ENCODE data around the gene HES6.

The HES6 gene

GRCh38 chr2:238263204-238264071, 23.6 kb upstream of the HES6 start:
- Mint-ChIP-seq H3K4me1 (ENCODE audit: low read depth) (no peaks in the 10 kb centered on the region), H3K27ac (no peak overlapping the region), H3K9me3 (ENCODE audit: low read depth) (no peaks in the 10 kb centered on the region), H3K36me3 (peaks cover 4% of the 10 kb centered on the region), H3K27me3 (no peaks in the 10 kb centered on the region), H3K4me3 (no peak overlapping the region)

GRCh38 chr2:238262496-238263122, 22.8 kb upstream of the HES6 start:
- no peak overlapping the region for H3K4me3 Mint-ChIP-seq
- H3K9me3 Mint-ChIP-seq (ENCODE audit: low read depth): no peaks in the 10 kb centered on the region
- H3K27me3 Mint-ChIP-seq: no peaks in the 10 kb centered on the region
- H3K36me3 Mint-ChIP-seq: peaks cover 4% of the 10 kb centered on the region
- no peaks in the 10 kb centered on the region for H3K4me1 Mint-ChIP-seq (ENCODE audit: low read depth)
- H3K27ac Mint-ChIP-seq: no peak overlapping the region

- Mint-ChIP-seq H3K4me3 (no peak overlapping the region), H3K9me3 (ENCODE audit: low read depth) (no peaks in the 10 kb centered on the region), H3K36me3 (peaks cover 2% of the 10 kb centered on the region), H3K27ac (peak overlapping the region; percentile 16), H3K27me3 (no peaks in the 10 kb centered on the region), H3K4me1 (ENCODE audit: low read depth) (no peaks in the 10 kb centered on the region)
Measured at GRCh38 chr2:238261718-238262375, 22.0 kb upstream of the HES6 start.

- no peaks in the 10 kb centered on the region for H3K27me3 Mint-ChIP-seq
- no peaks in the 10 kb centered on the region for H3K4me1 Mint-ChIP-seq (ENCODE audit: low read depth)
- no peak overlapping the region for H3K4me3 Mint-ChIP-seq
- no peaks in the 10 kb centered on the region for H3K9me3 Mint-ChIP-seq (ENCODE audit: low read depth)
- peaks cover 2% of the 10 kb centered on the region for H3K36me3 Mint-ChIP-seq
- H3K27ac Mint-ChIP-seq: no peak overlapping the region
Measured at GRCh38 chr2:238260883-238261282, 21.0 kb upstream of the HES6 start.

DNA sequence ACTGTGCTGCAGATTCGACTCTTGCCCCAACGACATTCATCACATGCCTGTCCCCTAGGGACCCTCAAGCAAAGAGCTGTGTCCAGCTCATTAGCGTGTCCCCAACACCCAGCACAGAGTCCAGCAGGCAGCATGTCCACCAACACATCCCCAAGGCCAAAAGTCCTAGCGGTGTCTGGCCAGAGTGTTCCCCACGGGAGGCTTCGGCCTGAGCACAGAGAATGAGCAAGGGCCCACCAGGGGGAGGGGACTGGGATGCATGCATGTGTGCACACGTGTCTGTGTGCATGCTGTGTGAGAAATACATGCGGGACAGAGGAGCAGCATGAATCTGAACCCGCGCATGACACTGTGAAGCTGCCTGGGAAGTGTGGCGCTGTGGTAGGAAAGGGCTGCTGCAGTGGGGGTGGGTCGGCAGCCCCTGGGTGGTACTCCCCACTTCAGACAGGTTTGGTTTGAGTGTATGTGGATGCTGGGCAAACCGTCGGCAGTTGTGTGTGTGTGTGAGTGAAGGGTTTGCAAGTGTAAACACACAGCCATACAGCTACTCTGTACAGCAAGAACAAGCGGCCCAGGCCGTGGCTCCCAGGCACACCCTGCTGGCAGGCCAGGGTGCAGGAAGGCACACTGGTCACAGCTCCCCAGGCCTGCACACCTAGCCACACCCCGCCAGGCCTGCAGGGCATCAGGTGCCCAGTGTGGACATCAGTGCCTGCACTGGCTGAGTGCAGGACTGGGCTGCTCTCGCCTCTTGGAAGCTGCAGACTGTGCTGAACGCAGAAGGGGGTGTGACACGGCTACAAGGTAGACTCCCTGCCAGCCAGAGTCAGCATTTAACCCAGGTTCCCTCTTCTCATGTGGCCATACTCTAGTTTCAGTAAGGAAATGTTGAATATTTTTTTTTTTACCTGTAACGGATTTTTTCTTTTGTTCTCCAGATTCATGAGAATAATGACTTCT, 19.5 kb upstream of the HES6 start:
- Mint-ChIP-seq H3K9me3 (ENCODE audit: low read depth) (no peaks in the 10 kb centered on the region), H3K27ac (no peak overlapping the region), H3K36me3 (peaks cover 6% of the 10 kb centered on the region), H3K4me3 (no peak overlapping the region), H3K4me1 (ENCODE audit: low read depth) (no peaks in the 10 kb centered on the region), H3K27me3 (no peaks in the 10 kb centered on the region)

DNA sequence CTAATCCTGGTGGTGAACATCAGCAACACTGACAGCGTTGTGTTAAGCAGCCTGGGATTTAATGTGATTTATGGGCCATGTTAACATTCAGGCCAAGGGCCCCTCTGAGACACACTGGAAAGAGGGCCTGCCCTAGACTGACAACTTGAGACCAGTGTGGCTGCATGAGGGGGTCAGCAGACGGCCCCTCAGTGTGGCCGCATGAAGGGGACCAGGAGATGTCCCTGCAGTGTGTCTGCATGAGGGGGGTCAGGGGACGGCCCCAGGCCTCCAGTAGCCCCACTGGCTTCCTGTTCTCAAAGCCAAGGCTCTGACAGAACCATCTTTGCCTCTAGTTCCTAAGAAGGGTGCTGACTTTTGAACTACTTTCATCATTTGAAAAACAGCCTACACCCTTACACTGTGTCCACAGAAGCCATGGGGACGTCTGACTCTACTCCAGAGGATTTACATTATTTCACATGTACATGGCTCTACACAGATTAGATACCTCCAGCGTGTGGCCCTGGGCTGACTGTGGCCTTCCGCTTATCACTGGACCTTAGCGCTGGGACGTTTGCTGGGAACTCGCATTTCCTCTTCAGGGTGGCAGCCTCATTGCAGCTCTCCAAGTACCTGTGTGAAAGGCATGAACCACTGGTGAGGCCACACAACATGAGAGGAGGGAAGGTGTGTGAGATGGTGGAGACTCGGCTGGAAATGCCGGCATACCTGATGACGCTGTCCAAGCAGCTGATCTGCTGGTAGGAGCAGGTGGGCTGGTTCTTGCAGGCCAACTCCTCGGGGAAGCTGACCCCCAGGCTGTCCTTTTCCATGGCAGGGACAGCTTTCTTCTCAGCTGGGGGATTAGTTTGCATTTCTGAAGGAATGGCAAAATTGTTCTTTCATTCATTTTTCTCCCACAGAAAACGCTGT, 18.2 kb upstream of the HES6 start:
- H3K9me3 Mint-ChIP-seq (ENCODE audit: low read depth): no peaks in the 10 kb centered on the region
- no peaks in the 10 kb centered on the region for H3K4me1 Mint-ChIP-seq (ENCODE audit: low read depth)
- peaks cover 6% of the 10 kb centered on the region for H3K36me3 Mint-ChIP-seq
- H3K27ac Mint-ChIP-seq: no peak overlapping the region
- H3K4me3 Mint-ChIP-seq: no peak overlapping the region
- H3K27me3 Mint-ChIP-seq: no peaks in the 10 kb centered on the region

GRCh38 chr2:238256594-238257104, 16.8 kb upstream of the HES6 start:
- H3K27me3 Mint-ChIP-seq: no peaks in the 10 kb centered on the region
- H3K9me3 Mint-ChIP-seq (ENCODE audit: low read depth): no peaks in the 10 kb centered on the region
- no peak overlapping the region for H3K4me3 Mint-ChIP-seq
- H3K27ac Mint-ChIP-seq: no peak overlapping the region
- H3K4me1 Mint-ChIP-seq (ENCODE audit: low read depth): no peaks in the 10 kb centered on the region
- H3K36me3 Mint-ChIP-seq: peaks cover 6% of the 10 kb centered on the region

GRCh38 chr2:238256111-238256510, 16.3 kb upstream of the HES6 start:
- Mint-ChIP-seq H3K27me3 (no peaks in the 10 kb centered on the region), H3K9me3 (ENCODE audit: low read depth) (no peaks in the 10 kb centered on the region), H3K4me1 (ENCODE audit: low read depth) (no peaks in the 10 kb centered on the region), H3K27ac (no peak overlapping the region), H3K4me3 (no peak overlapping the region), H3K36me3 (peaks cover 6% of the 10 kb centered on the region)

DNA sequence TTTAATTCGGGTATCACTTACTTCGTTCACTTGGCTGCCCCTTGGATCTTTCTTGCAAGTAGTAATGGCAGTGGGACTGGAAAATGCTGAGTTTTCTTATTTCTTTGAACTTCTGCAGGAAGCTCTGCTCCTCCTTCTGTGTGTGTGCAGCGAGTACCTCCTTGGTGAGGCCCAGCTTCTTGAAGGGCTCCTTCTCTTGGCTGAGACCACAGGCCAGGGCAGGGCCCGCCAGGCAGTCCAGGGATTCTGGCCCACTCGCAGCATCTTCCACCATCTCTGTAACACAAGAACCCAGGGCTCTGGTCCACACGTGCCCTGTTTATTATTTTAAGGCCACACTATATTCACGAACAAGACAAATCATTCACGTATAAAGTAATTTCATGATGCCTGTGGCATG, 15.8 kb upstream of the HES6 start:
- no peak overlapping the region for H3K4me3 Mint-ChIP-seq
- no peaks in the 10 kb centered on the region for H3K4me1 Mint-ChIP-seq (ENCODE audit: low read depth)
- no peak overlapping the region for H3K27ac Mint-ChIP-seq
- no peaks in the 10 kb centered on the region for H3K27me3 Mint-ChIP-seq
- H3K36me3 Mint-ChIP-seq: peaks cover 6% of the 10 kb centered on the region
- H3K9me3 Mint-ChIP-seq (ENCODE audit: low read depth): no peaks in the 10 kb centered on the region

- Mint-ChIP-seq H3K27ac (no peak overlapping the region), H3K4me3 (no peak overlapping the region), H3K9me3 (ENCODE audit: low read depth) (no peaks in the 10 kb centered on the region), H3K27me3 (no peaks in the 10 kb centered on the region), H3K36me3 (peaks cover 6% of the 10 kb centered on the region), H3K4me1 (ENCODE audit: low read depth) (no peaks in the 10 kb centered on the region)
Measured at GRCh38 chr2:238255151-238255551, 15.3 kb upstream of the HES6 start.

- Mint-ChIP-seq H3K27me3 (no peaks in the 10 kb centered on the region), H3K4me1 (ENCODE audit: low read depth) (no peaks in the 10 kb centered on the region), H3K4me3 (no peak overlapping the region), H3K36me3 (peaks cover 6% of the 10 kb centered on the region), H3K9me3 (ENCODE audit: low read depth) (no peaks in the 10 kb centered on the region), H3K27ac (no peak overlapping the region)
Measured at GRCh38 chr2:238254095-238254723, 14.4 kb upstream of the HES6 start.

- H3K27ac Mint-ChIP-seq: no peak overlapping the region
- peaks cover 4% of the 10 kb centered on the region for H3K36me3 Mint-ChIP-seq
- no peaks in the 10 kb centered on the region for H3K27me3 Mint-ChIP-seq
- H3K9me3 Mint-ChIP-seq (ENCODE audit: low read depth): no peaks in the 10 kb centered on the region
- H3K4me1 Mint-ChIP-seq (ENCODE audit: low read depth): no peaks in the 10 kb centered on the region
- no peak overlapping the region for H3K4me3 Mint-ChIP-seq
Measured at GRCh38 chr2:238252766-238253630, 13.2 kb upstream of the HES6 start.
